ENCODE data around the gene RREB1.

The RREB1 gene

DNA sequence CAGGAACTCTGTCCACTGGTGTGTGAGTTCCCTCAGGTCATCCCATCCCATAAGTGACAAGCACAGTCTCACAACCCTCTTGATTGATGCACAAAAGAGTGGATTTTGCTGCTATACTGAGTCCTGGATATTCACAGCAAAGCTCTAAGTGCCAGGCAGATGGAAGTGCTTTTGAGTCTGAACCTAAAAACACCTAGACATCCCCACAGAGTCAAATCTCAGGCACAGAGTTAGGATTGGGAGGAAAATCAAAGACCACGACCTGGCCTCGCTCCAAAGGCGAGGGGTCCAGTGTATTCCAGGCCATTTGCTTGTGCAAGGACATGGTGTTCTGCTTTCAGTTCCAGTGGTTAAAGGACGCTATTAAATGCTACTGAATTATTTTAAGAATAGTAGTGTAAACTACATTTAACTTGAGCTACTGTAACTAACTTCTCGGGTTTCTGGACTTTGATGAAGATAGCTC is 56.8 kb downstream of the RREB1 start:
- H3K4me1 ChIP-seq (ENCODE audit: control insufficient read depth in 1 of 2, insufficient read depth in 1 of 2, low read depth in 1 of 2, low read length in 1 of 2): peaks cover 67 to 68% of the 10 kb centered on the region in 2 experiments
- TF ChIP-seq, protein P1, sequence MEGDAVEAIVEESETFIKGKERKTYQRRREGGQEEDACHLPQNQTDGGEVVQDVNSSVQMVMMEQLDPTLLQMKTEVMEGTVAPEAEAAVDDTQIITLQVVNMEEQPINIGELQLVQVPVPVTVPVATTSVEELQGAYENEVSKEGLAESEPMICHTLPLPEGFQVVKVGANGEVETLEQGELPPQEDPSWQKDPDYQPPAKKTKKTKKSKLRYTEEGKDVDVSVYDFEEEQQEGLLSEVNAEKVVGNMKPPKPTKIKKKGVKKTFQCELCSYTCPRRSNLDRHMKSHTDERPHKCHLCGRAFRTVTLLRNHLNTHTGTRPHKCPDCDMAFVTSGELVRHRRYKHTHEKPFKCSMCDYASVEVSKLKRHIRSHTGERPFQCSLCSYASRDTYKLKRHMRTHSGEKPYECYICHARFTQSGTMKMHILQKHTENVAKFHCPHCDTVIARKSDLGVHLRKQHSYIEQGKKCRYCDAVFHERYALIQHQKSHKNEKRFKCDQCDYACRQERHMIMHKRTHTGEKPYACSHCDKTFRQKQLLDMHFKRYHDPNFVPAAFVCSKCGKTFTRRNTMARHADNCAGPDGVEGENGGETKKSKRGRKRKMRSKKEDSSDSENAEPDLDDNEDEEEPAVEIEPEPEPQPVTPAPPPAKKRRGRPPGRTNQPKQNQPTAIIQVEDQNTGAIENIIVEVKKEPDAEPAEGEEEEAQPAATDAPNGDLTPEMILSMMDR (IDR thresholded peaks at IDR 0.05): no peak
- no peaks in the 10 kb centered on the region for H3K9me3 ChIP-seq
- H3K36me3 ChIP-seq: no peaks in the 10 kb centered on the region
- H3K27ac ChIP-seq: peak overlapping the region; percentile 87
- H3K27me3 ChIP-seq: no peaks in the 10 kb centered on the region
- no peak overlapping the region for H3K4me3 ChIP-seq (ENCODE audit: low read depth in 1 of 2, low read length in 1 of 2)

DNA sequence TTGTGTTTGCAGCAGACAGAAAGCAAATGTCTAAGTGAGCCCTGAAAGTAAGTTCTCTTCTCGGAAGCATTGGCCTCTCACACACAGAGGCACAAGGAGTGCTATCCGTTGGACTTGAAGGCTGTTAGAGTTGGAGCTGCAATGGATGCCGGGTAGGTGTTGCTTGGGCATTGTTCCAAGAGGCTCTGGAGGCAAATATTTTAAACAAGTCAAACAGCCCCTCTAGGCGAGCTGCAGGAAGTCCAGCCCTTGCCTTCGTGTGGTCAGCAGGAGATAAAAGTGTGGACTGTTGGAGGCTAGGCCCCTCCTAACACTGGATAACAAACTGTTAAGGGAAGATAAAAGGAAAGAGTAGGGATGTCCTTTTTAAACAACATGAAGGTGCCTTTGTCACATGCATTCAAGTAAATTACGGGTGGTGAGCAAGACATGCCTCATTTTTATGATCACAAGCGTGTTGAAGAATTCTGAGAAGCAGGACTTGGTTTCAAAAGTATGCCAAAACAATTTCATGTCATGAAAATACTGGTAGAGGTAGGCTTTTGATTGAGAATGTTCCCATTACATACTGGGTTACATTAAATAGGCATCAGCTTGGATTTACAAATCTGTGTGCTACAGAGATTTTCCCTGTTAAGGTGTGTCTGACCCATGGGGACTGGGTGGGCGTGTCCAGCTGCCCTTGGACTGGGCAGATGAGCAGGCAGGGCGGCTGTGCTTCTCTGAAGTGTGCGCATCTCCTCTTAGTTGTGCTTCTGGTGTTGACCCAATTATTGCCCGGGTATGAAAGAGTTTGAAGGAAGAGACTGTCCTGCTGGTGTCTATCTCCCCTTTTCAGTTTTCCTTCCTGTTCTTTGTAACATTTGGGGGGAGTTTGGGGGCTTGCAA is 57.5 kb downstream of the RREB1 start:
- no peaks in the 10 kb centered on the region for H3K27me3 ChIP-seq
- H3K27ac ChIP-seq: peak overlapping the region; percentile 87
- peaks cover 70 to 75% of the 10 kb centered on the region in 2 experiments for H3K4me1 ChIP-seq (ENCODE audit: control insufficient read depth in 1 of 2, insufficient read depth in 1 of 2, low read depth in 1 of 2, low read length in 1 of 2)
- H3K9me3 ChIP-seq: no peaks in the 10 kb centered on the region
- H3K4me3 ChIP-seq (ENCODE audit: low read depth in 1 of 2, low read length in 1 of 2): no peak overlapping the region
- H3K36me3 ChIP-seq: no peaks in the 10 kb centered on the region
- TF ChIP-seq, protein P1 (IDR thresholded peaks at IDR 0.05): no peak

DNA sequence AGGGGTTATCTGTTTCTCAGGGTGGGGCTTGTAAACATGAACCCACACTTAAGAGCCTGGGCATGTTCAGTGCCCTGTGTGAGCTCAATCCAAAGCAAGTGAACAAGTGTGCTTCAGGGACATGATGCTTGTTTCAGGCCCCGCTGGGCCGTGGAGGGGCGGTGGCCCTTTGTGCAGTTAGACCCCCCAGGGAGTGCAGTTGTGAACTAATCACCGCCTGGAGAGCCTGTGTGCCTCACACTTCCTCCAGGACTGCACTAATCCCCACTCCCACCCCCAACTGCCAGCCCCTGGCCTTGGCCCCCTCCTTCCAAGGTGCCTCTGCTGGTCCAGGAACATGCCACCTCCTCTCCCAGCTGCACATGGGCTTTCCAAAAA is 58.1 kb downstream of the RREB1 start:
- Histone ChIP-seq H3K27me3 (no peaks in the 10 kb centered on the region), H3K36me3 (no peaks in the 10 kb centered on the region), H3K4me3 (ENCODE audit: low read depth in 1 of 2, low read length in 1 of 2) (peak overlapping the region; percentile 48 to 53), H3K4me1 (ENCODE audit: control insufficient read depth in 1 of 2, insufficient read depth in 1 of 2, low read depth in 1 of 2, low read length in 1 of 2) (peaks cover 75 to 80% of the 10 kb centered on the region in 2 experiments), H3K9me3 (no peaks in the 10 kb centered on the region), H3K27ac (peak overlapping the region; percentile 87)
- TF ChIP-seq, protein P1 (IDR thresholded peaks at IDR 0.05): no peak

DNA sequence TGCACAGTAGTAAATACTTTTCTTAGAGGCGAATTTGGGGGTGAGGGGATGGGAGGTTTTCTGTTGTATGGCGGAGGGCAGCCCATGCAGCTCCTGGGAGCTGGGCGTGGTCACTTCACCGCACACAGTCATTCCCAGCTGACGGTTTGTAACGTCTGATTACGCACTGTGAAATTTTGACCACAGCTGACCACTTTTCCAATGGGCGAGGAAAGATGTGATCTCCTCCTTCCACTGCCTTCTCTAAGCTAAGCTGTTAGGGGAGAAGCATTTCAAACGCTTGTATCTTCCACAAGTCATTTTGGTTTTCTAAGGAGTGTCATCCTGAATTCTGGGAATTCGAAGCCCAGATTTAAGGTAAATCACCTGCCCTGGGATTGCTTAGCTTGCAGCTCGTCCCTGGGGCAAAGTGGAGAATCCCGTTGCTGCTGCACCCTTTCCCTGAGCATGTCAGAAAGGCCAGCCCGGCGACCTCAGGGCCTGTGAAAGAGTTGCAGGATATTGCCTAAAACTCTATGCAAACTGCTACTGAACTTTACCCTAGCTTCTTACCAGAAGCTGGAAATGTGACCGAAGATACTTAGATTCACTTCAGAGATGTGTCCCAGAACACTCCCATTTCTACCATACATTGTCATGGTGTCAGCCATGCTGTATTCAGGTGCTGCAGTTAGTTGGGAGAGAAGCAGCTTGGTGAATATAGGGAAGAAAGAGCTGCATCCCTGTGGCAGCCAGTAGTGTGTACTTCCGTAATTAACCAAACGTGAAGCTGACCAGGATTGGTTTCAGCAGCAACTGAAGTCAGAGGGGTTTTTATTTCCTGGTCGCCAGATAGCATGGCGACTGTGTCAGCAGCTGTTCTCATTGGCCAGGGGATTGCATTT is 58.9 kb downstream of the RREB1 start:
- no peaks in the 10 kb centered on the region for H3K27me3 ChIP-seq
- H3K4me3 ChIP-seq (ENCODE audit: low read depth in 1 of 2, low read length in 1 of 2): peak overlapping the region; percentile 48 to 53
- H3K27ac ChIP-seq: peak overlapping the region; percentile 87
- H3K36me3 ChIP-seq: no peaks in the 10 kb centered on the region
- no peaks in the 10 kb centered on the region for H3K9me3 ChIP-seq
- peaks cover 80 to 87% of the 10 kb centered on the region in 2 experiments for H3K4me1 ChIP-seq (ENCODE audit: control insufficient read depth in 1 of 2, insufficient read depth in 1 of 2, low read depth in 1 of 2, low read length in 1 of 2)
- TF ChIP-seq, protein P1 (IDR thresholded peaks at IDR 0.05): no peak

DNA sequence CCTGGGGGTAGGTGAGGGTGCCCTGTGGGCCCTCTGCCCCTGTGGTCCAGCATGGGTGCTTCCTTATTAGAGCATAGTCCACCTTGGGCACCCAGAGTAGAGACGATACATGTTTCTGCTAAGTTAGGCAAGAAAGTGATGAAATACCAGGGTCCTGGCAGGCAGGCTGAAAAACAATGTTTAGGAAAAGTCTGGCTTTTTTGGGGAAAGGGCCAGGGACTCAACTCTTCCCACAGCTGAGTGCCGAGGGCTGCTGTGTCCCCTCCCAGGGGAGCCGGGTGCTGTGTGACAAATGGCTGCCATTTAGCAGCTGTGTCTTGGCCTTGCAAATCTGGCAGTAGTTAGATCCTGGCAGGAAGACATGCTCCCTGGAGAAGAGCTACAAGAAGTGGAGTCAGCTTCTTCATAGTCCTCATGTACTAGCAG is 61.5 kb downstream of the RREB1 start:
- Histone ChIP-seq H3K27me3 (no peaks in the 10 kb centered on the region), H3K4me3 (ENCODE audit: low read depth in 1 of 2, low read length in 1 of 2) (no peak overlapping the region), H3K4me1 (ENCODE audit: control insufficient read depth in 1 of 2, insufficient read depth in 1 of 2, low read depth in 1 of 2, low read length in 1 of 2) (peaks cover 66 to 72% of the 10 kb centered on the region in 2 experiments), H3K27ac (peak overlapping the region; percentile 74), H3K9me3 (no peaks in the 10 kb centered on the region), H3K36me3 (no peaks in the 10 kb centered on the region)
- TF ChIP-seq, protein P1 (IDR thresholded peaks at IDR 0.05): no peak
